GM12878 (cell line): Measurements from ENCODE around the gene RPUSD1. TPM values are rescaled to one million over a fixed set of nuclear protein-coding genes. Genes with fewer than 3 reads are reported as not detected.

Experiments used
- ATAC-seq: fragments of 200-7000 bp; cut with Tn5 transposase; 3 replicates; pipeline ENCODE4 v1.9.1; 2020; ENCODE audit warnings: mild to moderate bottlenecking, moderate library complexity
- BruUV-seq: library from RNA; stranded (reverse); fragments of 400-500 nt; replicated peaks from 2 replicates; lab custom pipeline; 2021; lab: Mats Ljungman, UMichigan
- CTCF ChIA-PET: fragments of 300-600 bp; sonication (Branson Sonifier 250); formaldehyde crosslinking; extraction: SDS; loops from one replicate; lab custom pipeline; 2021; ENCODE audit warnings: inconsistent platforms; lab: Yijun Ruan, JAX
- POLR2A ChIA-PET: fragments of 350-600 bp; formaldehyde crosslinking; extraction: SDS; loops from one replicate; lab custom pipeline; 2021; ENCODE audit warnings: inconsistent platforms; lab: Charles Lee
- RAD21 ChIA-PET: fragments of 300-600 bp; sonication (Branson Sonifier 250); formaldehyde crosslinking; loops from one replicate; lab custom pipeline; 2023; ENCODE audit warnings: antibody characterized with exemption; ENCODE audit not compliant: unreplicated experiment; lab: Charles Lee
- SMC1A ChIA-PET: fragments of 300-600 bp; sonication (Branson Sonifier 250); formaldehyde crosslinking; loops from one replicate; lab custom pipeline; 2023; ENCODE audit not compliant: unreplicated experiment, uncharacterized antibody; lab: Charles Lee
- DNase-seq: peaks from one replicate; pipeline ENCODE4 v3.0.0-alpha.2; 2011; ENCODE audit warnings: low read depth, low spot score
- FAIRE-seq: peaks from 3 replicates; lab custom pipeline; 2011; peaks lifted over from hg19 to GRCh38; lab: Jason Lieb, UNC
- H2AFZ ChIP-seq: 2 replicates; pipeline ENCODE4 v1.6.0; 2011; ENCODE audit warnings: low read depth, low read length, control low read depth; ENCODE audit not compliant: control insufficient read depth
- H3K27ac ChIP-seq: 2 replicates; pipeline ENCODE4 v1.5.1; 2011; ENCODE audit warnings: control low read depth; ENCODE audit not compliant: control insufficient read depth, insufficient read depth
- H3K27me3 ChIP-seq, 2 experiments: replicated peaks in 1 of 2; 2 replicates each; pipeline versions ENCODE4 v1.6.0 to v1.6.1; 2011; ENCODE audit warnings: low read length in 1 of 2; ENCODE audit not compliant: control insufficient read depth in 2 of 2, insufficient read depth in 2 of 2
- H3K36me3 ChIP-seq, 2 experiments: 2 replicates each; pipeline ENCODE4 v1.5.1; 2011; ENCODE audit warnings: low read length in 1 of 2; ENCODE audit not compliant: control insufficient read depth in 2 of 2, insufficient read depth in 2 of 2
- H3K4me1 ChIP-seq: 2 replicates; pipeline ENCODE4 v1.6.1; 2011; ENCODE audit warnings: mild to moderate bottlenecking, low read length, moderate library complexity, mixed read lengths; ENCODE audit not compliant: control insufficient read depth, insufficient read depth
- H3K4me2 ChIP-seq: 2 replicates; pipeline ENCODE4 v1.6.0; 2011; ENCODE audit warnings: control low read depth; ENCODE audit not compliant: control insufficient read depth, insufficient read depth
- H3K4me3 ChIP-seq: fragments of 200-600 bp; sonication (generic); 2 replicates; pipeline ENCODE4 v1.5.1; 2016
- H3K79me2 ChIP-seq: 2 replicates; pipeline ENCODE4 v1.6.0; 2011; ENCODE audit warnings: low read length; ENCODE audit not compliant: control insufficient read depth, insufficient read depth
- H3K9ac ChIP-seq: 2 replicates; pipeline ENCODE4 v1.8.0; 2011; ENCODE audit warnings: low read length, control low read depth, mixed read lengths; ENCODE audit not compliant: control insufficient read depth, insufficient read depth
- H3K9me3 ChIP-seq: replicated peaks from 3 replicates; pipeline ENCODE4 v1.5.1; 2011; ENCODE audit warnings: mild to moderate bottlenecking, low read length; ENCODE audit not compliant: control insufficient read depth, insufficient read depth
- H4K20me1 ChIP-seq: 2 replicates; pipeline ENCODE4 v1.6.0; 2011; ENCODE audit not compliant: control insufficient read depth, insufficient read depth
- HDGF ChIP-seq: fragments of 450-650 bp; IDR thresholded peaks from 2 replicates; pipeline ENCODE4 v1.6.1; 2016; ENCODE audit warnings: antibody characterized with exemption
- IRF4 ChIP-seq: IDR thresholded peaks from 2 replicates; pipeline ENCODE4 v1.6.1; 2011; ENCODE audit warnings: low read depth, low read length
- JUND ChIP-seq: IDR thresholded peaks from 2 replicates; pipeline ENCODE4 v1.6.1; 2012; ENCODE audit warnings: low read depth, mild to moderate bottlenecking, low read length, improper control_type of control experiment, moderate library complexity
- MEF2B ChIP-seq: fragments of 450-650 bp; IDR thresholded peaks from 2 replicates; pipeline ENCODE4 v1.6.1; 2018; ENCODE audit warnings: mild to moderate bottlenecking, moderate library complexity; ENCODE audit not compliant: partially characterized antibody, poor library complexity, severe bottlenecking
- SPI1 ChIP-seq: IDR thresholded peaks from 2 replicates; pipeline ENCODE4 v1.6.1; 2011; ENCODE audit warnings: low read depth, mild to moderate bottlenecking, low read length, moderate library complexity, borderline replicate concordance; ENCODE audit not compliant: insufficient read depth
- SREBF1 ChIP-seq: IDR thresholded peaks from 2 replicates; pipeline ENCODE4 v1.6.1; 2012; ENCODE audit warnings: mild to moderate bottlenecking, low read length
- TARDBP ChIP-seq: IDR thresholded peaks from 2 replicates; pipeline ENCODE4 v1.6.1; 2016; ENCODE audit warnings: borderline replicate concordance
- ZBED1 ChIP-seq: IDR thresholded peaks from 2 replicates; pipeline ENCODE4 v1.6.1; 2016; ENCODE audit warnings: borderline replicate concordance
- WGBS: methylation state at CpG from one replicate; pipeline ENCODE4 v1.1.6; 2016; ENCODE audit warnings: low lambda C conversion rate; ENCODE audit not compliant: insufficient replicate concordance, insufficient coverage; ENCODE audit errors: missing lambda C conversion rate; 5-methylcytosine and 5-hydroxymethylcytosine counted together
- in situ Hi-C: fragments of 300-500 bp; cut with MboI; formaldehyde crosslinking; loops from 9 replicates; pipeline ENCODE4 v1.14.3; 2018; ENCODE audit warnings: mixed read lengths
- intact Hi-C: fragments of 100-400 bp; cut with micrococcal nuclease; formaldehyde crosslinking; loops from one replicate; pipeline ENCODE4 v1.14.2; 2022; ENCODE audit not compliant: unreplicated experiment
- polyA plus RNA-seq, 11 experiments: library from polyadenylated mRNA; depleted of rRNA in 4 of 11; unstranded in 6 of 11; stranded (reverse) in 5 of 11; fragments of >200 nt; fragmentation: Nextera tagmentation in 4 of 11; fragmentation: Illumina TruSeq in 1 of 11; extraction: Ambion mirVana in 4 of 11; extraction: Trizol in 1 of 11; gene quantifications; 1 replicate in 1 of 11; 2 replicates in 10 of 11; pipeline versions ENCODE4 v1.2.1 to v1.2.3, GENCODE V29; 2011 to 2016; ENCODE audit warnings: inconsistent platforms in 2 of 11, missing spikeins in 2 of 11, low read depth in 1 of 11
- total RNA-seq, 4 experiments: library from RNA; depleted of rRNA in 3 of 4; stranded (reverse); fragments of >200 nt in 3 of 4; fragmentation: Illumina TruSeq in 1 of 4; extraction: Trizol in 1 of 4; gene quantifications; 2 replicates each; pipeline versions ENCODE4 v1.2.1 to v1.2.3, GENCODE V29; 2013 to 2021
- TF ChIP-seq, protein P1 (sequence below), 3 experiments: IDR thresholded peaks in 2 of 3; conservative IDR thresholded peaks in 1 of 3; 2 replicates each; pipeline ENCODE4 v1.5.1; 2011; ENCODE audit warnings: low read depth in 3 of 3, low read length in 3 of 3, mild to moderate bottlenecking in 3 of 3, control low read depth in 2 of 3, moderate library complexity in 2 of 3, inconsistent platforms in 1 of 3, mixed read lengths in 1 of 3; ENCODE audit not compliant: control insufficient read depth in 2 of 3, insufficient read depth in 1 of 3; ENCODE audit errors: extremely low read depth in 1 of 3

RPUSD1 gene
- total and polyA plus RNA-seq, 10 of the 15 experiments (the other 5 are each of a cell fraction or from before 2014, with no cell fraction given) = 0.55 to 49.9 (median 21.1) TPM

- TF ChIP-seq JUND = no peak
- no peak for TF ChIP-seq SREBF1
- no peak for TF ChIP-seq MEF2B
- TF ChIP-seq TARDBP = no peak
Measured at GRCh38 chr16:769184-769784, 18.9 kb downstream of the RPUSD1 start (continued).

DNA sequence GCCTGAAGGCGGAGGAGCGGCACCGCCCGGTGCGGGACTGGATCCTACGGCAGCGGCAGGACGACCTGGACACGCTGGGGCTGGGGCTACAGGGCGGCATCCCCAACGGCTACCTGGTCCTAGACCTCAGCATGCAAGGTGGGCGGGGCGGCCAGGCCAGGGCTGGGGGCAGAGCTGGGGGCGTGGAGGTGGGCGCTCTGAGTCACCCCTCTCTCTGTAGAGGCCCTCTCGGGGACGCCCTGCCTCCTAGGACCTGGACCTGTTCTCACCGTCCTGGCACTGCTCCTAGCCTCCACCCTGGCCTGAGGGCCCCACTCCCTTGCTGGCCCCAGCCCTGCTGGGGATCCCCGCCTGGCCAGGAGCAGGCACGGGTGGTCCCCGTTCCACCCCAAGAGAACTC lies 19.8 kb downstream of the RPUSD1 start:
- ChIA-PET RAD21 (no interaction called here), SMC1A (no interaction called here), POLR2A (no interaction called here), CTCF (no interaction called here)
- TF ChIP-seq IRF4 (no peak), SPI1 (no peak), ZBED1 (no peak), HDGF (no peak)
- TF ChIP-seq, protein P1, sequence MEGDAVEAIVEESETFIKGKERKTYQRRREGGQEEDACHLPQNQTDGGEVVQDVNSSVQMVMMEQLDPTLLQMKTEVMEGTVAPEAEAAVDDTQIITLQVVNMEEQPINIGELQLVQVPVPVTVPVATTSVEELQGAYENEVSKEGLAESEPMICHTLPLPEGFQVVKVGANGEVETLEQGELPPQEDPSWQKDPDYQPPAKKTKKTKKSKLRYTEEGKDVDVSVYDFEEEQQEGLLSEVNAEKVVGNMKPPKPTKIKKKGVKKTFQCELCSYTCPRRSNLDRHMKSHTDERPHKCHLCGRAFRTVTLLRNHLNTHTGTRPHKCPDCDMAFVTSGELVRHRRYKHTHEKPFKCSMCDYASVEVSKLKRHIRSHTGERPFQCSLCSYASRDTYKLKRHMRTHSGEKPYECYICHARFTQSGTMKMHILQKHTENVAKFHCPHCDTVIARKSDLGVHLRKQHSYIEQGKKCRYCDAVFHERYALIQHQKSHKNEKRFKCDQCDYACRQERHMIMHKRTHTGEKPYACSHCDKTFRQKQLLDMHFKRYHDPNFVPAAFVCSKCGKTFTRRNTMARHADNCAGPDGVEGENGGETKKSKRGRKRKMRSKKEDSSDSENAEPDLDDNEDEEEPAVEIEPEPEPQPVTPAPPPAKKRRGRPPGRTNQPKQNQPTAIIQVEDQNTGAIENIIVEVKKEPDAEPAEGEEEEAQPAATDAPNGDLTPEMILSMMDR (IDR thresholded peaks at IDR 0.05 in 2 of 3, conservative IDR thresholded peaks at IDR 0.05 in 1 of 3; ENCODE audit: control insufficient read depth in 2 of 3, extremely low read depth in 1 of 3, insufficient read depth in 1 of 3, low read depth in 3 of 3, low read length in 3 of 3) = no peak
- no peaks in the 10 kb centered on the region for H4K20me1 ChIP-seq
- no peaks in the 10 kb centered on the region for H3K79me2 ChIP-seq
- H2AFZ ChIP-seq = no peak overlapping the region
- no peak overlapping the region for H3K27ac ChIP-seq
- DNase-seq = no peak
- WGBS = 53% methylated on average over 20 of the region's 21 CpGs
- no peaks in the 10 kb centered on the region for H3K9me3 ChIP-seq
- no peaks in the 10 kb centered on the region for H3K36me3 ChIP-seq
- FAIRE-seq = no peak
- peak; percentile 47 for ATAC-seq
- no peak overlapping the region for H3K4me3 ChIP-seq
- no peaks in the 10 kb centered on the region for H3K4me1 ChIP-seq
- H3K9ac ChIP-seq = no peak overlapping the region
- in situ Hi-C loops (no loop called here), intact Hi-C loops (no loop called here)
- no peaks in the 10 kb centered on the region for H3K27me3 ChIP-seq
- no TSS peak for BruUV-seq
- H3K4me2 ChIP-seq = no peak overlapping the region
